ENCODE data around the gene SARS1.

The SARS1 gene

GRCh38 chr1:109229531-109230127 lies 15.9 kb downstream of the SARS1 start:
- DNase-seq: no peak

- no peak for DNase-seq
These were observed 17.3 kb downstream of the SARS1 start for GRCh38 chr1:109231066-109231465.

- no peak for DNase-seq
These were observed 21.4 kb downstream of the SARS1 start for GRCh38 chr1:109235137-109235536.

GRCh38 chr1:109237512-109237911 lies 23.8 kb downstream of the SARS1 start:
- no peak for DNase-seq

- DNase-seq: no peak
These were observed 24.7 kb downstream of the SARS1 start for GRCh38 chr1:109238382-109238781.

GRCh38 chr1:109239047-109239408 lies 25.3 kb downstream of the SARS1 start:
- DNase-seq: no peak

- DNase-seq: no peak
These were observed 25.8 kb downstream of the SARS1 start for GRCh38 chr1:109239409-109240068.

GRCh38 chr1:109240158-109241152 lies 26.7 kb downstream of the SARS1 start:
- DNase-seq: no peak

- DNase-seq: no peak
These were observed 27.6 kb downstream of the SARS1 start for GRCh38 chr1:109241344-109241743.

GRCh38 chr1:109241841-109242345 lies 28.2 kb downstream of the SARS1 start:
- DNase-seq: no peak

- peak; percentile 48 for DNase-seq
These were observed 28.7 kb downstream of the SARS1 start for GRCh38 chr1:109242387-109242786.

GRCh38 chr1:109243221-109243620 lies 29.5 kb downstream of the SARS1 start:
- no peak for DNase-seq

- DNase-seq: no peak
These were observed 30.3 kb downstream of the SARS1 start for GRCh38 chr1:109243860-109244552.

- DNase-seq: no peak
These were observed 32.4 kb downstream of the SARS1 start for GRCh38 chr1:109246141-109246551.

- no peak for DNase-seq
These were observed 34.0 kb downstream of the SARS1 start for GRCh38 chr1:109247401-109248365.

- DNase-seq: no peak
These were observed 34.7 kb downstream of the SARS1 start for GRCh38 chr1:109248444-109248796.

- DNase-seq: peak; percentile 80
These were observed 35.3 kb downstream of the SARS1 start, which contains the start of gene CELSR2 for GRCh38 chr1:109248797-109249629. Gene CELSR2 (plus strand): TSS chr1:109249539. CDS start chr1:109250080, 541 bp downstream.

GRCh38 chr1:109249654-109250401 lies 36.1 kb downstream of the SARS1 start:
- no peak for DNase-seq

GRCh38 chr1:109250454-109251276 lies 36.9 kb downstream of the SARS1 start:
- no peak for DNase-seq
